SU-DHL-6 (cell line): ENCODE measurements around the gene ASTE1.

Experiments used
- H2AFZ ChIP-seq: fragments of 200-600 bp; sonication (generic); 2 replicates; pipeline ENCODE4 v1.6.1; 2014; ENCODE audit warnings: low read depth, mild to moderate bottlenecking, moderate library complexity, mixed read lengths, antibody characterized with exemption, low read length; ENCODE audit not compliant: severe bottlenecking
- H3F3A ChIP-seq: fragments of 200-600 bp; shearing (Covaris generic); 2 replicates; pipeline ENCODE4 v1.6.0; 2016; ENCODE audit warnings: antibody characterized with exemption, mild to moderate bottlenecking; ENCODE audit not compliant: insufficient read depth
- H3K27ac ChIP-seq: fragments of 200-600 bp; sonication (generic); 2 replicates; pipeline ENCODE4 v1.5.1; 2016; ENCODE audit warnings: low read depth, mild to moderate bottlenecking, low read length, moderate library complexity, mixed read lengths
- H3K27me3 ChIP-seq: fragments of 200-600 bp; sonication (generic), shearing (Covaris generic); 2 replicates; pipeline ENCODE4 v1.6.0; 2014; ENCODE audit warnings: mild to moderate bottlenecking, low read length
- H3K36me3 ChIP-seq: fragments of 200-600 bp; sonication (generic); 2 replicates; pipeline ENCODE4 v1.6.1; 2014; ENCODE audit warnings: mild to moderate bottlenecking, low read length, mixed read lengths
- H3K4me2 ChIP-seq: fragments of 300-600, 200-600 bp; shearing (Covaris generic), sonication (generic); 2 replicates; pipeline ENCODE4 v1.6.0; 2014; ENCODE audit warnings: low read length, low read depth, mild to moderate bottlenecking; ENCODE audit not compliant: poor library complexity, severe bottlenecking
- H3K4me3 ChIP-seq: fragments of 200-600 bp; sonication (generic); 2 replicates; pipeline ENCODE4 v1.5.1; 2014; ENCODE audit warnings: antibody characterized with exemption, low read length, mild to moderate bottlenecking, mixed read lengths; ENCODE audit not compliant: insufficient read depth, poor library complexity, severe bottlenecking
- H3K79me2 ChIP-seq: fragments of 200-600 bp; sonication (generic); 2 replicates; pipeline ENCODE4 v1.6.1; 2014; ENCODE audit warnings: mild to moderate bottlenecking, low read length, moderate library complexity; ENCODE audit not compliant: insufficient read depth
- H3K9ac ChIP-seq: fragments of 200-600 bp; sonication (generic); 2 replicates; pipeline ENCODE4 v1.7.0; 2014; ENCODE audit warnings: mild to moderate bottlenecking, low read length
- H3K9me2 ChIP-seq: fragments of 200-600 bp; sonication (generic); replicated peaks from 2 replicates; pipeline ENCODE4 v1.6.1; 2014; ENCODE audit warnings: low read length; ENCODE audit not compliant: insufficient read depth
- H3K9me3 ChIP-seq: fragments of 200-600 bp; sonication (generic); 2 replicates; pipeline ENCODE4 v1.6.1; 2014; ENCODE audit warnings: low read length, mixed read lengths; ENCODE audit not compliant: insufficient read depth
- H4K20me1 ChIP-seq: fragments of 200-600 bp; sonication (generic); 2 replicates; pipeline ENCODE4 v1.6.1; 2014; ENCODE audit warnings: low read depth, mild to moderate bottlenecking, antibody characterized with exemption, low read length, moderate library complexity, mixed read lengths
- EZH2phosphoT487 ChIP-seq: fragments of 200-600 bp; sonication (generic), shearing (Covaris generic); conservative IDR thresholded peaks from 2 replicates; pipeline ENCODE4 v1.6.1; 2018; ENCODE audit warnings: mild to moderate bottlenecking, antibody characterized with exemption, low read length, moderate library complexity, mixed read lengths
- TF ChIP-seq, protein P1 (sequence below): fragments of 200-600 bp; sonication (generic); IDR thresholded peaks from one replicate; pipeline ENCODE4 v1.5.1; 2017; ENCODE audit warnings: antibody characterized with exemption, mild to moderate bottlenecking, low read length, moderate library complexity; ENCODE audit not compliant: insufficient read depth, poor library complexity, severe bottlenecking

Gene ASTE1

DNA sequence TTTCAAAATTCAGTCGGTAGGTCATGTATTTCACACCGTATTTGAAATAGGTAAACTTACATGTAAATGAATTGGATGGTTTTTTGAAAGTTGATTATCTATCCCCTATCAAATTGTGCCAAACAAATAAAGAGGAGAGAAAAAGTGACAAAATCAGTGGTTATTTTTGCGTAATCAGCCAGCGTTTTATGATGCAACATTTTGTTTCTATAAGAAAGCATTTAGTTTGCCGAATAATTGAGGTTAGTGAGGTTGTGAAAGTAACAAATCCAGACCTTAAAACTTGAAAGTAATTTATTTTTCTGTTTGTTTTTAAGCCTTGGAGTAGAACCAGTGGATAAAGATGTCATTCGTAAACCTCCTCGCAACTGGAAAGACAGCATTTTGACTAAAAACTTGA lies 29.3 kb downstream of the ASTE1 start:
- no peak overlapping the region for H3K4me2 ChIP-seq
- H3K9me3 ChIP-seq: no peaks in the 10 kb centered on the region
- H3F3A ChIP-seq: no peaks in the 10 kb centered on the region
- no peaks in the 10 kb centered on the region for H3K79me2 ChIP-seq
- H3K9me2 ChIP-seq: no peaks in the 10 kb centered on the region
- peaks cover 13% of the 10 kb centered on the region; the same call in 1 of the 2 replicates for H3K36me3 ChIP-seq
- H4K20me1 ChIP-seq: no peaks in the 10 kb centered on the region
- H3K4me3 ChIP-seq: no peak overlapping the region
- H3K27ac ChIP-seq: no peak overlapping the region
- H3K27me3 ChIP-seq: no peaks in the 10 kb centered on the region
- H2AFZ ChIP-seq: no peak overlapping the region
- TF ChIP-seq EZH2phosphoT487: no peak
- TF ChIP-seq, protein P1, sequence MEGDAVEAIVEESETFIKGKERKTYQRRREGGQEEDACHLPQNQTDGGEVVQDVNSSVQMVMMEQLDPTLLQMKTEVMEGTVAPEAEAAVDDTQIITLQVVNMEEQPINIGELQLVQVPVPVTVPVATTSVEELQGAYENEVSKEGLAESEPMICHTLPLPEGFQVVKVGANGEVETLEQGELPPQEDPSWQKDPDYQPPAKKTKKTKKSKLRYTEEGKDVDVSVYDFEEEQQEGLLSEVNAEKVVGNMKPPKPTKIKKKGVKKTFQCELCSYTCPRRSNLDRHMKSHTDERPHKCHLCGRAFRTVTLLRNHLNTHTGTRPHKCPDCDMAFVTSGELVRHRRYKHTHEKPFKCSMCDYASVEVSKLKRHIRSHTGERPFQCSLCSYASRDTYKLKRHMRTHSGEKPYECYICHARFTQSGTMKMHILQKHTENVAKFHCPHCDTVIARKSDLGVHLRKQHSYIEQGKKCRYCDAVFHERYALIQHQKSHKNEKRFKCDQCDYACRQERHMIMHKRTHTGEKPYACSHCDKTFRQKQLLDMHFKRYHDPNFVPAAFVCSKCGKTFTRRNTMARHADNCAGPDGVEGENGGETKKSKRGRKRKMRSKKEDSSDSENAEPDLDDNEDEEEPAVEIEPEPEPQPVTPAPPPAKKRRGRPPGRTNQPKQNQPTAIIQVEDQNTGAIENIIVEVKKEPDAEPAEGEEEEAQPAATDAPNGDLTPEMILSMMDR: no peak
- no peak overlapping the region for H3K9ac ChIP-seq

DNA sequence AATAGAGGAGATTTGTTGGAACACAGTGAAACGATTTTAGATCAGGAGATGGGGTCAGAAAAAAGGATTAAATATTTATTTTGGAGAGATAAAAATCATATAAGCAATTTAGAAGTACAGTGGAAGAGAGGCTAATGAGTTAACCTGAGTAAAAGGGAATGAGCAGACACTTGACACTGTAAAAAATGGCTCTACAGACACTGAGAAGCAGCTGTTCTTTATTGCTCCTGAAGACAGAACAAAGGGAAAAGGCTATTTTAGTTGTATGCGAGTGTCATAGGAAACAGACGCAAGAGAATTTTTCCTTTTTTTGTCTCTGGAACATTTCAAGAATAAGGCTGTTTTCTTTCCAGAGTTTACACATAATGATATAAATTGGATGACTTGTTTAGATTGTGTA lies 34.3 kb downstream of the ASTE1 start:
- Histone ChIP-seq H3K36me3 (no peaks in the 10 kb centered on the region), H3K27me3 (no peaks in the 10 kb centered on the region), H3K4me3 (no peak overlapping the region), H2AFZ (no peak overlapping the region), H3K79me2 (no peaks in the 10 kb centered on the region), H3K27ac (no peak overlapping the region), H3K4me2 (no peak overlapping the region), H3K9ac (no peak overlapping the region), H3F3A (no peaks in the 10 kb centered on the region), H3K9me2 (no peaks in the 10 kb centered on the region), H3K9me3 (no peaks in the 10 kb centered on the region), H4K20me1 (no peaks in the 10 kb centered on the region)
- TF ChIP-seq EZH2phosphoT487: no peak
- TF ChIP-seq, protein P1: no peak

DNA sequence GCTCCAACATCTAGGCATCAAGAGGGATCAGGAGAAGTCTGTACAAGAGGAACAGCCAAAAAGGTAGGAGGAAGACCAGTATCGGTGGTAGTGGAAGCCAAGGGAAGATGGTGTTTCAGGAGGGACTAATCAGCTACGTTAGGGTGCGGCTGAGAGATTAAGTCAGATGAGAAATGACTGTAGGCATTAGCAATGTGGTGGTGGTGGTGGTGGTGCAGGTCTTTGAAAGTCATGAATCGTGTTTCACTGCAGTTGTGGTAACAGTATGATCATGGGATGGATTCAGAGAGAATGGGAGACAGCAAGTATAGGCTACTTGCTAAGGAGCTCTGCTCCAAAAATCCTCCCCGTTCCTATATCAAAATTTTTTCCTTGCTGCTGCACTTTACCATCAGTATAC lies 35.5 kb downstream of the ASTE1 start:
- no peak overlapping the region for H3K9ac ChIP-seq
- H3K36me3 ChIP-seq: no peaks in the 10 kb centered on the region
- H3K9me3 ChIP-seq: no peaks in the 10 kb centered on the region
- H3K27ac ChIP-seq: no peak overlapping the region
- H3K27me3 ChIP-seq: no peaks in the 10 kb centered on the region
- no peak for TF ChIP-seq EZH2phosphoT487
- TF ChIP-seq, protein P1: no peak
- no peaks in the 10 kb centered on the region for H3K79me2 ChIP-seq
- H3K9me2 ChIP-seq: no peaks in the 10 kb centered on the region
- no peaks in the 10 kb centered on the region for H4K20me1 ChIP-seq
- no peak overlapping the region for H3K4me2 ChIP-seq
- no peak overlapping the region for H2AFZ ChIP-seq
- no peak overlapping the region for H3K4me3 ChIP-seq
- no peaks in the 10 kb centered on the region for H3F3A ChIP-seq

DNA sequence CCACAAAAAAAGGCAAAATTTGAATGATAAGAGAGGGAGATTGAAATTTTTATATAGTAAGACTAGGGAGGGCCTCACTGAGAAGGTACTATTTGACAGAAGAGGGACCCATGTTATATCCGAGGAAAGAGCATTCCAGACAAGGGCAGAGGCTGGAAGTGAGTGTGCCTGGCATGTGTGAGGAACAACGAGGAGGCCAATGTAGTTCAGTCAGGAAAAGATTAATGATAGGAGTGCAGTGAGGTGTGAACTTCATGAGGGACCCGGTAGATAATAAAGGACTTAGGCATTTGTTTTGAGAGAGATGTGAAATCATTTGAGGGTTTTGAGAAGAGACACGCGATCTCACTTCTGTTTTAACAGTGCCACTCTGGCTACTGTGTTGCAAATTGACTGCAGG lies 36.3 kb downstream of the ASTE1 start:
- Histone ChIP-seq H3K9me3 (no peaks in the 10 kb centered on the region), H3K4me3 (no peak overlapping the region), H3K27ac (no peak overlapping the region)

More for the DNA sequence above, 36.3 kb downstream of the ASTE1 start:
- TF ChIP-seq, protein P1: no peak
- TF ChIP-seq EZH2phosphoT487: no peak
- Histone ChIP-seq H3K36me3 (no peaks in the 10 kb centered on the region), H2AFZ (no peak overlapping the region), H3K79me2 (no peaks in the 10 kb centered on the region), H3K9ac (no peak overlapping the region), H3F3A (no peaks in the 10 kb centered on the region), H3K27me3 (no peaks in the 10 kb centered on the region), H4K20me1 (no peaks in the 10 kb centered on the region), H3K4me2 (no peak overlapping the region), H3K9me2 (no peaks in the 10 kb centered on the region)
